NCI-H1694 (cell line): ENCODE data around the gene SPAG17.
"Not testable (repeated sequence)": the region's sequence is repeated elsewhere in the genome, so short reads cannot be mapped to it uniquely, and the experiment has no call there.

Experiments used
- DNase-seq: peaks from one replicate; lab custom pipeline; 2025; lab: John Stamatoyannopoulos, UW

Gene SPAG17

DNA sequence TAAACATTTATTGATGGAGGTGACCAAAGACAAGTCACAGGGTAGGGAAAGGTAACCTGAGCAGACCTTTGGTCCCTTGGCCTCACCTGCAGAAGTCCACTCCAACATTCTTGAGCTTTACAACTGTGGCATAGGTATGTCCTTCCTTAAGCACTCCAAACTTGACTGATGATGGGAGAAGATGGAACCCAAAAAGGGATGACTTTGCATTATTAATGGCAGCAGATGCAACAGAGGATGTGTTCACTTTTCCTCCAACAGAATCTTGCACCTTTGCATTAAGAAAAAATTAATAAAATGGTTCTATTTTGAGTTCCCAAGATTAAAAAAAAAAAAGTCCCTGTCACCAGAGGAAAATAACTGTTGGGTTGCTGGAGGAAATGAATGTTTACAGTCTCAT is 213.3 kb downstream of the SPAG17 start:
- DNase-seq, result no peak

DNA sequence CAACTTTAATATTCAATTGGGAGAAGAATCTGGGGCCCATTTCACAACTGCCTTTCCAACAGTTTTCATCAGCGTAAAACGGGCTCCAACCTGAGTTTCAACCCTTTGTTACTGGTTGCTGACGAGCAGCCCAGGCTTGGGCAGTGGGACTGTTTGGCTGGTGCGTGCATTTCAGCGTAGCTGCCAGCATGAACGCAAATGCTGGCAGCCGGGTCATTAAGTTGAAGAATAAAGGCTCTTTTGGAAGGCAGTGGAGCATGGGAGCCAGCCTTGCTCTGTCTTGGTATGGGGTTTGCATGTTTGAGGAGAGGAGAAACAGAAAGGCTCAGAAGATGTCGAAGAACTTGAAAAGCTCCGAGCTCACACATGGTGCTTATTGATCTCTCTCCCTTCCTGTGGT is 214.8 kb downstream of the SPAG17 start:
- no peak for DNase-seq

DNA sequence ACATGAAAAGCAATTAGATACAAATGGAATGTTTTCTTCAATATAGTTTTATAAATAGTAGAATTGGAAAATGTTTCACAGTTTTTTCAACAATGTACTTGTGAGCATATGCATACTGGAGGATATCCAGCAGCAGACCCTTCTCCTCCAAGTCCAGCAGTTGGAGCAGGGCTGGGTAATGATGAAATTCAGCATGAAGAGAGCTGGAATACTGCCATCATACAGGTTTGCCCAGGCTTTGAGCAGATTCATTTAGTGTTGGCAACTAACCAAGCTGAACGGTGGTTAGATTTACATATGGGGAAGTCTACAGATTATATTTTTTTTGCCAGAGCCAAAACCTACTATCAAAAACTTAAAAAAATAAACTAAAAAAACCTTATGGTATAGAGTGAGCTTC is 217.1 kb downstream of the SPAG17 start:
- DNase-seq, result peak; percentile 90

DNA sequence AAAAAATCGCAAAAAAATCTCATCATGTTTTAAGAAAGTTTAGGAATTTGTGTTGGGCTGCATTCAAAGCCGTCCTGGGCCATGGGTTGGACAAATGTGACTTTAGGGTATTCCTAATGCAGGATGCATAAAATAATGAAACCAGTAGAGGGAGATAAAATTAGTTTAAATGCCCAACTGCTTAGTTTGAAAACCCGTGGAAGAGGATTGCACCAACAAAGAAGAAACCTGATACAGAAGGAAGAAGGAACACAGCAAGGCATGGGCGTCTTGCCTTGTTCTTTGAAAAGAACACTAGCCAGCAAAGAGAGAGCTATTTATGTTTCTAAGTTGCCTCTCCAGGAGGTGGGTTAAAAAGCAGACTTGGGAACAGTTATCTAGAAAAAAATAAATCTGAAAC is 217.6 kb downstream of the SPAG17 start:
- DNase-seq, result peak; percentile 51

DNA sequence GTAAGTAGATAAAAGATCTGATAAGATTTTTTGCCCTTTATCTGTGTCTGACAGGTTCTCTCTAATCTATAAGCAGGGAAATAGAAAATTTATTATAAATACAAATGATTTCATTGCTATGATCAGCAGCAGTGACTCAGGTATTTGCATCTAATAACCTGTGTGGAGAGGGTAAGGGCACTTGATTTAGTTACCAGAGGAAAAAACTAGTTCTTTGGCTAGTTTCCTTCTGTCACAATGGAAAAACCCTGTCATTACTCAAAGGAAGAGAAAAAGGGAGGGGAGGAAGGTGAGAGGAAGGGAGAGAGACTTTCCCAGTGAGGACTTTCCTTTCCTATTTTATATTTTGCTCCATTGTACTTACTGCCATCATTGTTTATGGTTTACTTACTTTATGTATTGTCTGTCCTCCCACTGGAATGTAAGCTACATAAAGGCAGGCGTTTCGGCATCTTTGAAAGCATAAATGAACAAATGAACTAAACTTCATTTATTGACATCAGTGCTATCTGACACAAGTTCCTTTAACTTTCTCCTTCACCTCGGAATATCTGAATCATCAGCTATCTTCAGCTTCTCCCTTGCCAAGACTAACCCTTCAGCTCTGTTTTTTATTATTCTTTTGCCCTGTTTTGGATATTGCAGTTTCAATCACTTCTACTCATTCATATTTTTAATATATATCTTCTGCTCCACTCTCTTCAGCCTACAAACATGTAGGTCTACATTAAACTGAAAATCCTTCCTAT is 220.6 kb downstream of the SPAG17 start:
- no peak for DNase-seq

DNA sequence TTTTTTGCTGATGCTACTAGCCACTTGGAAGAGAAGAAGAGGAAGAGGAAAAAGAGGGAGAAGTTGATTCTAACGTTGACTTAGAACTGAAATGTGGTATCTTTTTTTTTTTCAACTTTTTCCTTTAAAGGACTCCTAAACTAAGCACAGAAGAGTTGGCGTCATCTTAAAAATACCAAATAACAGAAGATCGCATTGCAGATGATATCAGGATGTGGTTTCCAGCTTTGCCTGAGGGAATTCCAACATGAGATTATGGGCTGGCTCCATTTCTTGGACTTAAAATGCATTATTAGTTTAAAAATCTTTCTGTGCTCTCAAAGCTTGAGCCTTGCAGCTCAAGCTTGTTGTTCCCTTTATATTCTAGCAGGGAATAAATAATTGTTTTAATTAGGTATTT is 225.7 kb downstream of the SPAG17 start:
- no peak for DNase-seq

DNA sequence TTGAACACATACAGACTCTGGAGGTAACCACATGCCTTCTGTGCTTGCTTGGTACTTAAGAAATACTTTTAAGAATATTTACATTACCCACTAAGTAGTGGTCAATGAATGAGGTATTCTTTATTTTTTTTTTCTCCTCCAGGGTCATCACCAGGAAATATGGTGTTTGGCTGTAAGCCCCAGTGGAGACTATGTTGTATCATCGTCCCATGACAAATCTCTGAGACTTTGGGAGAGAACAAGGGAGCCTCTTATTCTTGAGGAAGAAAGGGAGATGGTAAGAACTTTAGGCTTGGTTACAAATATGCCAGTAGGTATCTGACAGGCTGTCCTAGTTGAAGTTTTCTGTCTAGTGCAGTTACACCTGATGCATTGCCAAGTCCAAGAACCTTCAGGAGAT is 232.6 kb downstream of the SPAG17 start:
- DNase-seq, result no peak

DNA sequence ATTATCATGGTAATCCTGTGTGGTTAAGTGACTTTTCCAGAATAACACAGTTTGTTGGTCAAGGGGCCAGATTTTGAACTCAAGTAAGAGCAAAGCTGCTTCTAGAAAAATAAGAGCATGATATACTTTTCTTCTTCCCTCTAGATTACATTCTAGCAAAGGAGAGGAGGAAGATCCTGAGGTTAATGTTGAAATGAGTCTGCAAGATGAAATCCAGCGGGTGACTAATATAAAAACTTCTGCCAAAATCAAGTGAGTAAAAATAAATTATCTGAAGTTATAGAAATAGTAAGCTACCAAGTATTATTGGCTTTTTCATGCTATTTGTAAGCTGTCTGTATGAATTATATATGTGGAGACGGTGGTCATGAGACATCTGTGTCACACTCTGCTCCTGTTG is 242.7 kb downstream of the SPAG17 start:
- DNase-seq, result no peak

DNA sequence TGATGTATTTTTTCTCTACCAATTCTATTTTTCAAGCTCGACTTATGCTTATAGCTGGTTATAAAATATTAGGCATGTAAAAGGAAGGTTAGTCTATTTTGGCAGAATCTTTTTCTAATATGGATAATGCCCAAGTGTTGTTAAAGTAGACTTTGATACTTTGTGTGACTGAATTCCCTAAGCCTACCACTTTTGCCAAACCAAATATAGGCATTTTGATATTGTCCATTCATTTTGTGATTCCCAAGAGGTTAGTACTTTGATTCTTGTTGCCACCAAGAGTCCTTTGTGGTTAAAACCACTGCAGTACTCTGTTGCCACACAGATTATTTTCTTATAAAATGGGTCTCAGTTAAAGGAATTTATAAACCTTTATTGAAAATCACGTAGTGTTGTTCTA is 251.3 kb downstream of the SPAG17 start:
- no peak for DNase-seq

DNA sequence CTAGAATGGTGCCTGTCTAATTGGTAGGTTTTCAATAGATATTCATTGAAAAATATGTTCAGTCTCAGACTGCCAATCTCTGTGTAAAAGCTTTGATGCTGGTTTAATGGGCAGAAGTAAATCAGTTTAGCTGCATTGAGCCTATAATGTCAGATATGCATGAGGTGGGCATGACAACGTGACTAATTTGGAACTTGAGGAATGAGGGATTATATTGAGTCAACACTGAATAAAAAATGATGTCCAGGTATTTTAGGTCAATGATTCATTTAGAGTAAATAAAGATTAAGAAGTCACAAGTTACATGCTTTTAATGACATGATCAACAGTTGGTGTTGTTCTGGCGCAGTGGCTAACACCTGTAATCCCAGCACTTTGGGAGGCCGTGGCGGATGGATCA is 252.5 kb downstream of the SPAG17 start:
- DNase-seq, result no peak

DNA sequence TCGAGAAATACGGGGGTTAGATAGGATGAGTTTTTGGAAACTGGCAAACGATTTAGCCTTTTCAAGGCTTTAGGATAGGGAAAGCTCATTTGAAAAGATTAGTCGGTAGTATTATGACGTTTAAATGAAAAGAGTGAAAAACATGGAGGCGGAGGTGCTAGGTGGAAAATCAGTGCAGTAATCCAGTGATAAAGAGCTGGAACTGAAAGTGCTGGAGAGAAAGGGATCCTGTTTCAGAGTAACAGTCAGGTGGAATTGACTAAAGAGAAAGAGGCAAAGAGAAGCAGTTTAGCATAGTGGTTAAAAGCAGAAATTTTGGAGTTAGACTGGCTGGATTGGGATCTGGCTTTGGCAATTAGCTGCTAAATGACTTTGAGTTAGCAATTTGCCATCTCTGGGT is 254.5 kb downstream of the SPAG17 start:
- DNase-seq, result no peak

DNA sequence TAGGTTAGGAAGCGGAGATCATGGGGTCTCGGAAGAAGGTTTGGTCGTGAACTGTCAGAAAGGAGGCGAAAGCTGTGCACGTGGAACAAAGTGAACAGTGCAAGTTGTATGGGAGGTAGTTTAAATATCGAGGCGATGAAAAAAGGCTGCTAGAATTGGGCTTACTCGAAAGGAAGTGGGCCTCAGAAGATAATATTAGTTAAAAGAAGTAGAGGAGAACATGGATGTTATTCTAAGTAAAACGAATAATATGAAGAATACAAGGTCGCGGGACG is 254.9 kb downstream of the SPAG17 start:
- no peak for DNase-seq

DNA sequence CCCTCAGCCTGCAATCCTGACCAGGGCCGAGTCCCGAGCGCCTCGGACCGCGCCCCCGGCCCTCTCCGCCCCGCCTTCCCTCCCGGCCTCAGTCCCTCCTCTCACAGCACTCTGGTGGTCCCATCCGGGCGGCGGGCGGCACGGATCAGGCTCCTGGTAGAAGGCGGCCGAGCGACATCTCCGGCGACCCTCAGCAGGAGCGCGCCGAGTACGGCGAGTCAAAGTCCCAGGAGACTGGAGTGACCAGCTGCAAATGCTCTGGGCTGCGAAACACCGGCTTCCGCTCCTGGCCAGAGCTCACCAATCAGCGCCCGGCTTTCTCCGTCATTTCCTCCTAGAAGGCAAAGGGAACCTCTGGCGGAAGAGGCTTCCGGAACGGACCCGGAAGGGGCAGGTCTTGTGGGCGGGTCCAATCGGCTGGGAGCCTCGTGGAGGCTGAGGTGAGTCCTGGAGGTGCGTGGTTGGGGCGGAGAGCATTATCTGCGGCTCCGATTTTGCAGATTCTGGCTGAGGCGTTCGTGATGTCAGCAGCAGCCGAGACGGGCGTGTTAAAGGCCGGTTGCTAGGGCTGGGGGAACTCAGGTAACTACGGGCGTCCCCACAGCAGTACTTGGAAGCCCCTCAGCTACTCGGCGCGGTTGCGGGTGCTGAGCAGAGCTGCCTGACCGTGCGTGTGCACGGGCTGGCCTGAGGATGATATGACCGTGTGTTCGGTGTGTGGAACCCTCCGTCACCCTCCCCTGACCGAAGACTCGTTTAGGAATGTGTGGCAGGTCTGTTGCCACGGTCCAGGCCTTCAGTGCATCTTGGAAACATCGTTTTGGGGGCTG is 255.5 kb downstream of the SPAG17 start, which contains the start of the genes GDAP2 and WDR3:
Gene GDAP2 (minus strand): TSS at position 279 of the 830 bp plus-strand sequence. CDS start 9,264 bp downstream, outside the sequence.
Gene WDR3 (plus strand): TSS at position 397 of the 830 bp plus-strand sequence. CDS start 3,581 bp downstream, outside the sequence.
- peak; percentile 96 for DNase-seq

DNA sequence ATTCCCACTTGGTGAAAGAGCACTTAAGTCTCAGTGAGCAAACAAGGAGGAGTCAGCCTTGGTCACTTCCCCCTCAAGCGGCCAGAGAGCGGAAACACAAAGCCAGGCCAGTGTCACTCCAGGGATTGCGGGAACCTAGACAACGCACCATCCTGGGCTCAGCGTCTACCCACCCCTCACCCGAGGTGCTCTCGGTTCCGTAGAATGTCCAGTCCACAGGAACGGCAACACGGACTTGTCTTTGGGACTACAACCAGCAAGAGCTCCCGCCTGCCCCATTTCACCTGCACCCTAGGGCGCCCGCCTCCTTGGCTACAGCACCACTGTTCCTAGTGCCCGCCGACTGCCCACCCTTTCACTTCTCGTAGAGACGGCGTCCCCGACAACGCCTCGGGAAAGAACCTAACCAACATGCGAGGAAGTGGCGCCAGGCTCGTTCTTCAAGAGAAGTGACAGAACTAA is 256.1 kb downstream of the SPAG17 start:
- DNase-seq, result no peak

DNA sequence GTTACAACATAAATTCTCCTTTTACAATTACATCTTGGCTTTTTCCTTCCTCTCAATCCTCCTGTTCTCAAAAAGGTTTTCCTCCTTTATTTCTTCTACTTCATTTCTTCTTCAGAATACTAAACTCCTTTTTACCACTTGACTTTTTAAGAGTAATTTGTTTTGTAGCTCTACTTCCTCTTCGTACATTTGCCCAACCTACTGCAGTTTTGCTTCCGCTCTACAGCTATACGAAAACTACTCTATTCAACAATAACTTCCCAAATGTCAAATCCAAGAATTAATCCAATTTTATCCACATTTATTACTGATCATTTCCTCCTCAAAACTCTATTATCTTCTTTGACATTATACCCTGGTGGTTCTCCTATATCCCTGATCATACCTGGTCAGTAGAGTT is 259.0 kb downstream of the SPAG17 start:
- no peak for DNase-seq

DNA sequence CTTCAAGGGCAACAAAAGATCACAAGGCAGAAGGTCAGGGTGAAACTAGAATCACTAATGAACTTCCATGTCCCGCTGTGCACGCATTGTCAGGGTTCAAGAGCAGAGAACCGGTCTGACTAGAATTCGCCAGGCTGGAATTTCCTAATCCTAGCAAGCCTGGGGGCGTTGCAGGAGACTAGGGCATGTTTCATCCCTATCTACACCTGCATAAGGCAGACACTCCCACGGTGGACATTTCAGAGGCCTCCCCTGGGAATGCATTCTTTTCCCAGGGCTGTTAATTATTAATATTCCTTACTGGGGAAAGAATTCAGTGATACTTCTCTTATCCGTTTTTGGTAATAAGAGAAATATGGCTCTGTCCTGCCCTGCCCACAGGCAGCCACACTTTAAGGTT is 262.3 kb downstream of the SPAG17 start:
- DNase-seq, result not testable (repeated sequence)

DNA sequence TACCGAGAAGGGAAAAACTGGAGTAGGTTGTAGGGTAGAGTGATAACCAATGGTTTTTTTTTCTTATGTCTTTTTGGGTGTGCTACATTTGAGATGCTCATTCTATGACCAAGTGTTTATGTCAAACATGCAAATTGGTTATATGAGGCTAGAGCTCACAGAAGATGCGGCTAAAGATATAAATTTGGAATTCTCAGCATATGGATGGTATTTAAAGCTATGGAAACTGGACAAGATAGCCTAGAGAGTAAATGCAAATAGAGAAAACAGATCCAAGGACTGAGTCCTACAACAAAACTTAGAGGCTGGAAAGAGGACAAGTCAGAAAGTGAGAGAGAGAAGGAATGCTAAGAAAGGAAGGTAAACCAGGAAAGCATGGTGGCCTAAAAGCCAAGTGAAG is 263.0 kb downstream of the SPAG17 start:
- DNase-seq, result no peak

DNA sequence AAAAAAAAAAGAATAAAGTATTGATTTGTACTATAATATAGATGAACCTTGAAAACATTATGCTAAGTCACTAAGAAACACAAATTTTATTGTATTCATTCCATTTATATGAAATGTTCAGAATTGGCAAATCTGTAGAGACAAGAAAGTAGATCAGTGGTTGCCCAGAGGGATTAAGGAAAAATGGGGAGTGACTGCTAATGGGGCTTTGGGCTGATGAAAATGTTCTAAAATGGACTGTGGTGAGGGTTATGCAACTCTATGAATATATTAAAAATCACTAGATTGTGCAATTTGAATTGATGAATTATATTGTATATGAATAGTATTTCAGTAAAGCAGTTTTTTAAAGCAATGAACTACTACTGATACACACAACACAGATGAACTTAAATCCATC is 265.7 kb downstream of the SPAG17 start:
- no peak for DNase-seq

DNA sequence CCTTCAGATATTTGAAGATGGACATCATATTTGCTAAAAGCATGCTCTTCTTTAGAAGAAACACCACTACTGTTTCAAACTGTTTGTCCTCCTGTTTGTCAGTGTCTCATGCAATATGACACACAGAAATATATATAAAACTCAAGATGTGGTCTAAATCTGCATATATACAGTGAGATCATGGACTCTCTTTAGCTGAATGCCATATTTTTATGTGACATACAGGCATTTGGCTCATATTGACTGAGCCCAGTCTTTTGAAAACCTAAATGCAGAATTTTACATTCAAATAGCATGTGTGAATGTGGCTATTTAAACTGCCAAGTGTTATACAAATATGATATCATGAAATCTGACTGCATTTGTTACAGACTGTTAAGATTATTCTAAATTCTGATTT is 274.0 kb downstream of the SPAG17 start:
- no peak for DNase-seq

DNA sequence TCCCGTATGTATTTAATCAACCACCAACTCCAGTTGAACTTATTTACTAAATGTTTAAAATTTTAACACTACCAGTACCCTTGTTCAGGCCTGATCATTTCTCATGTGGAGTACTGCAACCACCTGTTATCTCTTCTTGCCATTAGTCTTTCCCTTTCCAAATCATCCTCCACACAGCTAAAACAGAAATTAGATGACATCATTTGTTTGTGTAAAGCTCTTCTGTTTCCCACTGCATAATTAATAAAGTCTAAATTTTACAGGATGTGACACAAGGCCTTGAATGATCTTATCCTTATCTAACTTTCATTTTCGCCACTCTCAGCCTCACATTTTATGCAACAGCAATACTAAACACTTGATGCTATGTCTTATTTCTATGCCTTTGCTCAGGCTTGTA is 280.0 kb downstream of the SPAG17 start:
- DNase-seq, result no peak

DNA sequence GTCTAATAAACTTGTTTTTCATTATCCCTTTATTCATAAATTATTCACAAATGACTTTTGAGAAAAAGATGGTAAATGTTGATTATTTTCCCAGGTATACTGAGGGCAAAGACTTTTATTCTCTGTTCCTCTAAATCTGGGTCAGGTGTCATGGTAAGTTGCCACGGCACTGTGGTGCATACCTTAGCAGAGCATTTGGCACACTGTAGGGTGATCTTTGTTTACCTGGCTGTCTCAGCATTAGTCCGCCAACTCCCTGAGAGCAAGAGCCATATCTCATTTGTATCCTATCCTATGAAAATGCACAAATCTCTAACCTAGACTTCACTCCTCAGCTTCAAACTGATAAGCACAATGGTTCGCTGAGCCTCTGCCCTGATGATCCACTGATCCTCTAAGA is 280.5 kb downstream of the SPAG17 start:
- no peak for DNase-seq
